HepG2 (cell line): ENCODE results near the gene KIF15. TPM values are rescaled to one million over a fixed set of nuclear protein-coding genes. Genes with fewer than 3 reads are reported as not detected.

Experiments used
- ERF ChIP-seq: IDR thresholded peaks from 2 replicates; pipeline ENCODE4 v1.6.1; 2018; ENCODE audit warnings: missing biosample characterization, missing genetic modification reagents
- GPBP1L1 ChIP-seq: sonication (generic); formaldehyde crosslinking; IDR thresholded peaks from 2 replicates; pipeline ENCODE4 v1.5.0; 2020; ENCODE audit warnings: mild to moderate bottlenecking, missing genetic modification reagents
- HDAC2 ChIP-seq: sonication (generic); formaldehyde crosslinking; IDR thresholded peaks from 2 replicates; pipeline ENCODE4 v1.4.0; 2020; ENCODE audit warnings: missing genetic modification reagents
- HIVEP1 ChIP-seq: sonication (generic); formaldehyde crosslinking; IDR thresholded peaks from 2 replicates; pipeline ENCODE4 v1.4.0; 2020; ENCODE audit warnings: mild to moderate bottlenecking, missing genetic modification reagents
- IKZF1 ChIP-seq: fragments of 450-650 bp; IDR thresholded peaks from 2 replicates; pipeline ENCODE4 v1.7.1; 2016
- KAT8 ChIP-seq: IDR thresholded peaks from 2 replicates; pipeline ENCODE4 v1.6.1; 2016; ENCODE audit warnings: missing genetic modification reagents, missing compliant biosample characterization
- KDM6A ChIP-seq: IDR thresholded peaks from 2 replicates; pipeline ENCODE4 v1.6.1; 2016; ENCODE audit warnings: low read depth
- NR2F1 ChIP-seq, 2 experiments: fragments of 450-650 bp in 1 of 2; formaldehyde crosslinking in 1 of 2; IDR thresholded peaks; 2 replicates each; pipeline versions ENCODE4 v1.5.0 to v1.6.1; 2016 to 2020; ENCODE audit warnings: mild to moderate bottlenecking in 1 of 2, missing compliant biosample characterization in 1 of 2, missing genetic modification reagents in 1 of 2, moderate library complexity in 1 of 2
- SSRP1 ChIP-seq: IDR thresholded peaks from 2 replicates; pipeline ENCODE4 v1.6.1; 2016; ENCODE audit warnings: control low read depth
- TERF1 ChIP-seq: sonication (generic); formaldehyde crosslinking; IDR thresholded peaks from 2 replicates; pipeline ENCODE4 v1.8.0; 2022; ENCODE audit warnings: mild to moderate bottlenecking, missing genetic modification reagents, moderate library complexity
- TRIM24 ChIP-seq: sonication (generic); formaldehyde crosslinking; IDR thresholded peaks from 2 replicates; pipeline ENCODE4 v1.8.0; 2022; ENCODE audit warnings: mild to moderate bottlenecking, missing genetic modification reagents
- USF2 ChIP-seq, 2 experiments: sonication (generic) in 1 of 2; formaldehyde crosslinking in 1 of 2; IDR thresholded peaks; 2 replicates each; pipeline versions ENCODE4 v1.5.1 to v1.6.1; 2011 to 2020; ENCODE audit warnings: borderline replicate concordance in 1 of 2, low read depth in 1 of 2, low read length in 1 of 2, mild to moderate bottlenecking in 1 of 2, missing genetic modification reagents in 1 of 2, moderate library complexity in 1 of 2
- YY1 ChIP-seq: IDR thresholded peaks from 2 replicates; pipeline ENCODE4 v1.6.1; 2011; ENCODE audit warnings: low read length, low read depth, moderate library complexity, mild to moderate bottlenecking; ENCODE audit not compliant: insufficient read depth, insufficient replicate concordance
- ZMYM2 ChIP-seq: sonication (generic); formaldehyde crosslinking; IDR thresholded peaks from 2 replicates; pipeline ENCODE4 v1.8.0; 2022; ENCODE audit warnings: mild to moderate bottlenecking, missing genetic modification reagents
- ZNF12 ChIP-seq: sonication (generic); formaldehyde crosslinking; IDR thresholded peaks from 2 replicates; pipeline ENCODE4 v1.5.0; 2020; ENCODE audit warnings: missing genetic modification reagents
- ZNF569 ChIP-seq: sonication (generic); formaldehyde crosslinking; IDR thresholded peaks from 2 replicates; pipeline ENCODE4 v1.5.0; 2020; ENCODE audit warnings: mild to moderate bottlenecking, missing genetic modification reagents, moderate library complexity, borderline replicate concordance
- ZNF660 ChIP-seq: sonication (generic); formaldehyde crosslinking; IDR thresholded peaks from 2 replicates; pipeline ENCODE4 v1.5.1; 2020; ENCODE audit warnings: mild to moderate bottlenecking, low read depth, missing genetic modification reagents, borderline replicate concordance
- ZNF710 ChIP-seq: sonication (generic); formaldehyde crosslinking; IDR thresholded peaks from 2 replicates; pipeline ENCODE4 v1.5.0; 2020; ENCODE audit warnings: mild to moderate bottlenecking, missing genetic modification reagents, borderline replicate concordance
- ZNF713 ChIP-seq: sonication (generic); formaldehyde crosslinking; IDR thresholded peaks from 2 replicates; pipeline ENCODE4 v1.4.0; 2020; ENCODE audit warnings: mild to moderate bottlenecking, missing genetic modification reagents
- ZNF768 ChIP-seq: sonication (generic); formaldehyde crosslinking; IDR thresholded peaks from 2 replicates; pipeline ENCODE4 v1.4.0; 2020; ENCODE audit warnings: missing genetic modification reagents
- ZNF879 ChIP-seq: sonication (generic); formaldehyde crosslinking; IDR thresholded peaks from 2 replicates; pipeline ENCODE4 v1.8.1; 2023; ENCODE audit warnings: missing genetic modification reagents
- ZSCAN5A ChIP-seq: sonication (generic); formaldehyde crosslinking; IDR thresholded peaks from 2 replicates; pipeline ENCODE4 v1.8.0; 2022; ENCODE audit warnings: mild to moderate bottlenecking, missing genetic modification reagents, borderline replicate concordance
- polyA plus RNA-seq, 8 experiments: library from polyadenylated mRNA; depleted of rRNA in 3 of 8; stranded (reverse) in 7 of 8; unstranded in 1 of 8; fragments of >200 nt; fragmentation: Illumina TruSeq in 4 of 8; extraction: Trizol in 4 of 8; gene quantifications; 2 replicates each; pipeline versions ENCODE4 v1.2.1 to v1.2.3, GENCODE V29; 2011 to 2016; ENCODE audit warnings: low read depth in 4 of 8, missing spikeins in 1 of 8, mixed read lengths in 1 of 8; ENCODE audit not compliant: insufficient read depth in 1 of 8
- total RNA-seq, 5 experiments: library from RNA; depleted of rRNA; stranded (reverse); fragments of >200 nt; fragmentation: Illumina TruSeq; extraction: Trizol; gene quantifications; 2 replicates each; pipeline ENCODE4 v1.2.3, GENCODE V29; 2016; ENCODE audit warnings: low read depth in 1 of 5

KIF15 gene
- total and polyA plus RNA-seq, 2 of the 13 experiments (the other 11 are each of a cell fraction or from before 2014, with no cell fraction given) = 4.8 to 33.8 TPM

GRCh38 chr3:44729384-44729910, 32.1 kb upstream of the KIF15 start, which contains the start of gene ZNF501 (continued):
- TF ChIP-seq GPBP1L1 (CRISPR knock-in tag) = no peak
- peak; percentile 63; the same call in 1 of the 2 replicates for TF ChIP-seq ZNF710 (CRISPR knock-in tag)
- TF ChIP-seq ERF (CRISPR knock-in tag) = peak; percentile 70
- 0 out of 2 replicates have a peak, but pooled peaks have one; percentile 87 for TF ChIP-seq ZNF569 (CRISPR knock-in tag)
- TF ChIP-seq USF2 (IDR thresholded peaks at IDR 0.05; ENCODE audit: low read depth, low read length) = no peak
- TF ChIP-seq USF2 (CRISPR knock-in tag; IDR thresholded peaks at IDR 0.05; ENCODE audit: borderline replicate concordance) = no peak; the same call in 1 of the 2 replicates
- TF ChIP-seq ZNF713 (CRISPR knock-in tag) = no peak
- no peak for TF ChIP-seq IKZF1
- TF ChIP-seq SSRP1 = no peak
- TF ChIP-seq YY1 = peak; percentile 78
- peak; percentile 74; the same call in 1 of the 2 replicates for TF ChIP-seq ZSCAN5A
- TF ChIP-seq TRIM24 (CRISPR knock-in tag) = no peak
- TF ChIP-seq ZNF660 (CRISPR knock-in tag) = no peak
- peak; percentile 99 for TF ChIP-seq KAT8 (CRISPR knock-in tag)
- TF ChIP-seq ZMYM2 (CRISPR knock-in tag) = 0 out of 2 replicates have a peak, but pooled peaks have one; percentile 52
- TF ChIP-seq TERF1 = no peak
- TF ChIP-seq ZNF768 = peak; percentile 82; the same call in 1 of the 2 replicates
- no peak for TF ChIP-seq NR2F1 (CRISPR knock-in tag; IDR thresholded peaks at IDR 0.05)
- peak; percentile 90 for TF ChIP-seq HDAC2
- TF ChIP-seq KDM6A (CRISPR knock-in tag) = no peak
- TF ChIP-seq HIVEP1 = 0 out of 2 replicates have a peak, but pooled peaks have one; percentile 60
- no peak for TF ChIP-seq ZNF879 (CRISPR knock-in tag)
- TF ChIP-seq ZNF12 (CRISPR knock-in tag) = peak; percentile 100
